Psoas muscle (tissue), 8 donors: ENCODE results near the gene KIAA1210. TPM values are rescaled to one million over a fixed set of nuclear protein-coding genes. Genes with fewer than 3 reads are reported as not detected.

Experiments
- ATAC-seq, 4 donors: fragments of 200-7000 bp; cut with Tn5 transposase; one replicate each; pipeline ENCODE4 v1.9.1; 2020; ENCODE audit warnings: moderate library complexity in 3 of 4, mild to moderate bottlenecking in 2 of 4
- DNase-seq, 2 donors: peaks; one replicate each; pipeline ENCODE4 v3.0.0-alpha.2; 2020
- H3K27ac ChIP-seq: fragments of 200-600 bp; one replicate; pipeline ENCODE4 v1.8.0; 2022
- H3K27me3 ChIP-seq, 3 donors: fragments of 200-600 bp in 1 of 3; one replicate each; pipeline versions ENCODE4 v1.6.1 to v1.8.0; 2013 to 2022; ENCODE audit warnings: low read length in 2 of 3, mild to moderate bottlenecking in 2 of 3, moderate library complexity in 1 of 3; ENCODE audit not compliant: insufficient read depth in 3 of 3
- H3K36me3 ChIP-seq, 2 donors: fragments of 200-600 bp in 1 of 2; one replicate each; pipeline versions ENCODE4 v1.6.1 to v1.8.0; 2013 to 2022; ENCODE audit warnings: low read depth in 1 of 2, mild to moderate bottlenecking in 1 of 2, moderate library complexity in 1 of 2; ENCODE audit not compliant: insufficient read depth in 1 of 2
- H3K4me1 ChIP-seq: fragments of 200-600 bp; one replicate; pipeline ENCODE4 v1.8.0; 2022
- H3K4me3 ChIP-seq: fragments of 200-600 bp; one replicate; pipeline ENCODE4 v1.8.0; 2022; ENCODE audit warnings: mild to moderate bottlenecking
- H3K9me3 ChIP-seq: fragments of 200-600 bp; one replicate; pipeline ENCODE4 v1.8.0; 2022
- WGBS, 3 donors: extraction: QIAGEN DNeasy Blood & Tissue Kit; methylation state at CpG; one replicate each; pipeline versions ENCODE4 v1.1.6 to v1.1.7; 2013; 5-methylcytosine and 5-hydroxymethylcytosine counted together
- intact Hi-C, 2 donors: fragments of 100-400 bp; cut with DNase I; formaldehyde crosslinking; loops; one replicate each; pipeline versions ENCODE4 v1.11.0 to v1.14.2; 2022
- long read RNA-seq, 2 donors: library from polyadenylated mRNA; unstranded; transcript quantifications; one replicate each; pipeline ENCODE4 v2.0.0, GENCODE V29; 2021
- polyA plus RNA-seq, 3 donors: library from polyadenylated mRNA; stranded (reverse); fragments of 200-250 nt; gene quantifications; one replicate each; pipeline ENCODE4 v1.2.3, GENCODE V29; 2013
- total RNA-seq, 4 donors: library from RNA; stranded (reverse); fragmentation: NEBNext Ultra II Directional in 2 of 4; extraction: Animal tissue kit (Norgen Biotek cat#: 25700) in 2 of 4; gene quantifications; one replicate each; pipeline versions ENCODE4 v1.2.1 to v1.2.4, GENCODE V29; 2021 to 2023
- TF ChIP-seq, protein P1 (sequence below): fragments of 200-600 bp; IDR thresholded peaks from one replicate; pipeline ENCODE4 v1.8.0; 2022; ENCODE audit warnings: antibody characterized with exemption
- donor health status: healthy with polysubstance abuse.
- donor health status: DM: no; HTN: no; CAD: no; lungs with moderate emphysema.
- donor health status: Bipolar disorder and iron deficiency.
- donor health status: healthy.
- donor health status: DM: yes; HTN: yes; CAD: no.
- donor health status: DM: no; HTN: no; CAD: no.
- donor health status: DM: no; HTN: no; CAD: no.
- donor health status: DM: yes; HTN: yes; CAD: no.

The KIAA1210 gene
- total RNA-seq: not detected
- polyA plus RNA-seq: not detected
- long read RNA-seq, donor 1: 0 reads
- long read RNA-seq, donor 2: 0 reads

DNA sequence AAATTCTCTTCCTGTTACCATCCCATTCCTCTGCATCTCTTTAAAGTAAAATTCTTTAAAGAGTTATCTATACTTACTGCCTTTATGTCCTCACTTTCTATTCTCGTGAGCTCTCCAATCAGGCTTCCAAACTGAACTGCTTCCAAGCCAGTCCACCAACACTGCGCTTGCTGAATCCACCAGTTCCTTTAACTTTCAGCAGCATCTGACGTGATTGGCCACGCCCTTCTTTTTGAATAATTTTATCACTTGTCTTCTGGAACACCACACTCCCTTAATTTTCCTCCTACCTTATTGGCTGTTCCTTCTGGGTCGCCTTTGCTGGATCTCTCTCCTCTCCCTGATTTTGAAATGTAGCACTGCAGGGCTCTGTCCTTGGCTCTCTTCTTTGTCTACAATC, at the start of gene KIAA1210:
TSS of gene KIAA1210 (minus strand) at position 163 of the 400 bp plus-strand sequence. CDS start 4,170 bp downstream, outside the sequence.
- H3K27ac ChIP-seq: no peak within 1 kb of the TSS
- H3K4me3 ChIP-seq: no peak within 1 kb of the TSS
- H3K36me3 ChIP-seq: no peaks in the 10 kb centered on the region
- TF ChIP-seq, protein P1, sequence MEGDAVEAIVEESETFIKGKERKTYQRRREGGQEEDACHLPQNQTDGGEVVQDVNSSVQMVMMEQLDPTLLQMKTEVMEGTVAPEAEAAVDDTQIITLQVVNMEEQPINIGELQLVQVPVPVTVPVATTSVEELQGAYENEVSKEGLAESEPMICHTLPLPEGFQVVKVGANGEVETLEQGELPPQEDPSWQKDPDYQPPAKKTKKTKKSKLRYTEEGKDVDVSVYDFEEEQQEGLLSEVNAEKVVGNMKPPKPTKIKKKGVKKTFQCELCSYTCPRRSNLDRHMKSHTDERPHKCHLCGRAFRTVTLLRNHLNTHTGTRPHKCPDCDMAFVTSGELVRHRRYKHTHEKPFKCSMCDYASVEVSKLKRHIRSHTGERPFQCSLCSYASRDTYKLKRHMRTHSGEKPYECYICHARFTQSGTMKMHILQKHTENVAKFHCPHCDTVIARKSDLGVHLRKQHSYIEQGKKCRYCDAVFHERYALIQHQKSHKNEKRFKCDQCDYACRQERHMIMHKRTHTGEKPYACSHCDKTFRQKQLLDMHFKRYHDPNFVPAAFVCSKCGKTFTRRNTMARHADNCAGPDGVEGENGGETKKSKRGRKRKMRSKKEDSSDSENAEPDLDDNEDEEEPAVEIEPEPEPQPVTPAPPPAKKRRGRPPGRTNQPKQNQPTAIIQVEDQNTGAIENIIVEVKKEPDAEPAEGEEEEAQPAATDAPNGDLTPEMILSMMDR: no peak
- no peaks in the 10 kb centered on the region for H3K4me1 ChIP-seq
- intact Hi-C loops: no loop called here
- WGBS, 3 donors: 48 to 64% (median 48%) methylated on average over 5 of the region's 5 CpGs
- DNase-seq (no peak), ATAC-seq (no peak)
- no peaks in the 10 kb centered on the region for H3K27me3 ChIP-seq
- H3K9me3 ChIP-seq: no peaks in the 10 kb centered on the region

DNA sequence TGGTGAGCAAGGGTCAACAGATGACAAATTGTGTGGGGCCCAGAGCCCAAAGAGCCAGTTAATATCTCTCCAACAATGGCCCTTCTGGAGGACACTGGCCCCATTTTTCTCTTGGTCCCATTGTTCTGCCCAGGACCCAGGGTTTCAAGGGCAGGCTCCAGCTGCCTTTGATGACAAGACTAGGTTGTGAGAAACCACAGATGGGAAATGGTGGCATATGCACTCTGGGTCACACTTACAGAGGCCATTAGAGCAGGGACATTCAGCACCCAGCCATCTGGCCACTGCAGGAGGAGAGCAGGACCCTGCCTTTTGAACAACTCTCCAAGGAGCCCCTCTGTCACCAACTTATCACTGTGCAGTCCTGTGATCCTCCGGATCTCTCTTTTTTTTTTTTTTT, 49.7 kb upstream of the KIAA1210 start:
- H3K27ac ChIP-seq: no peak overlapping the region
- ATAC-seq: no peak
- TF ChIP-seq, protein P1: no peak
- no peaks in the 10 kb centered on the region for H3K9me3 ChIP-seq
- peaks cover 0 to 6% (median 0%) of the 10 kb centered on the region in 3 donors for H3K27me3 ChIP-seq
- H3K4me3 ChIP-seq: no peak overlapping the region
- no peaks in the 10 kb centered on the region for H3K36me3 ChIP-seq
- intact Hi-C loops: no loop called here
- no peak for DNase-seq
- H3K4me1 ChIP-seq: no peaks in the 10 kb centered on the region
- WGBS, 3 donors: 0 to 88% (median 83%) methylated on average over 1 of the region's 1 CpG

GRCh38 chrX:119174900-119175299, 47.3 kb upstream of the KIAA1210 start:
- DNase-seq: no peak
- Histone ChIP-seq H3K27ac (no peak overlapping the region), H3K4me1 (no peaks in the 10 kb centered on the region), H3K4me3 (no peak overlapping the region), H3K27me3 (peaks cover 0 to 6% (median 0%) of the 10 kb centered on the region in 3 donors), H3K36me3 (no peaks in the 10 kb centered on the region), H3K9me3 (no peaks in the 10 kb centered on the region)
- TF ChIP-seq, protein P1: no peak
- ATAC-seq: no peak
- intact Hi-C loops: no loop called here
- 71 to 82% (median 82%) methylated on average over 2 of the region's 2 CpGs for WGBS, 3 donors

DNA sequence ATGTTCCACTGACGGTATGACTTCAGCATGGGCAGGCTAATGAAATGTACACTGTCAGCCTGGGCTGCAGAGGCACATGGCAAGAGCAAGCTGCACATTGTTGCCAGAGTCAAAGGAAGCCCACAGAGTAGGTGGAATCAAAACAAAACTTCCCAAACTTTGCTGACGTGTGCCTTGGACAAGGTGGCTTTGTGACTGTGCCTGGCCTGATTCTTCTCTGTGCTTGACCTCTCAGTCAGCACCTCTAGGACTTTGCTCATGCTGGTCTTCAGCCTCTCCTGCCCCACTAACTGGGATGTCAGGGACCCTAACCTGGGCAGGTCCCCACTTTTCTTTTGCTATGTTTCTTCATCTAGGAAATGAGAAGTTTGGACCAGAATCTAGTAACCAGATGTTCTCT, 40.5 kb upstream of the KIAA1210 start:
- 20 to 55% (median 21%) methylated on average over 1 to 2 of the region's 2 CpGs for WGBS, 3 donors
- intact Hi-C loops: no loop called here
- ATAC-seq: no peak

More for the DNA sequence above, 40.5 kb upstream of the KIAA1210 start:
- no peak overlapping the region for H3K4me3 ChIP-seq
- no peaks in the 10 kb centered on the region for H3K36me3 ChIP-seq
- no peak for DNase-seq
- no peaks in the 10 kb centered on the region for H3K9me3 ChIP-seq
- peaks cover 0 to 8% (median 0%) of the 10 kb centered on the region in 3 donors for H3K27me3 ChIP-seq
- no peaks in the 10 kb centered on the region for H3K4me1 ChIP-seq
- H3K27ac ChIP-seq: no peak overlapping the region
- TF ChIP-seq, protein P1: no peak
